Adipose tissue (tissue), 3 donors: ENCODE measurements around the gene CPA5. TPM values are rescaled to one million over a fixed set of nuclear protein-coding genes. Genes with fewer than 3 reads are reported as not detected.
"Not testable (repeated sequence)": the region's sequence is repeated elsewhere in the genome, so short reads cannot be mapped to it uniquely, and the experiment has no call there.

Experiments used
- H3K27ac ChIP-seq: one replicate; pipeline ENCODE4 v1.5.1; 2013; ENCODE audit warnings: low read depth, low read length
- WGBS, 3 donors: extraction: QIAGEN DNeasy Blood & Tissue Kit; methylation state at CpG; one replicate each; pipeline ENCODE4 v1.1.7; 2013; 5-methylcytosine and 5-hydroxymethylcytosine counted together
- polyA plus RNA-seq, 3 donors: library from polyadenylated mRNA; stranded (reverse); fragments of 200-250 nt; gene quantifications; one replicate each; pipeline ENCODE4 v1.2.3, GENCODE V29; 2013
- donor health status: healthy with polysubstance abuse.
- donor health status: Bipolar disorder and iron deficiency.
- donor health status: healthy.

CPA5 gene
- polyA plus RNA-seq, 3 donors, result 0.04 to 0.20 TPM; not detected in 1

DNA sequence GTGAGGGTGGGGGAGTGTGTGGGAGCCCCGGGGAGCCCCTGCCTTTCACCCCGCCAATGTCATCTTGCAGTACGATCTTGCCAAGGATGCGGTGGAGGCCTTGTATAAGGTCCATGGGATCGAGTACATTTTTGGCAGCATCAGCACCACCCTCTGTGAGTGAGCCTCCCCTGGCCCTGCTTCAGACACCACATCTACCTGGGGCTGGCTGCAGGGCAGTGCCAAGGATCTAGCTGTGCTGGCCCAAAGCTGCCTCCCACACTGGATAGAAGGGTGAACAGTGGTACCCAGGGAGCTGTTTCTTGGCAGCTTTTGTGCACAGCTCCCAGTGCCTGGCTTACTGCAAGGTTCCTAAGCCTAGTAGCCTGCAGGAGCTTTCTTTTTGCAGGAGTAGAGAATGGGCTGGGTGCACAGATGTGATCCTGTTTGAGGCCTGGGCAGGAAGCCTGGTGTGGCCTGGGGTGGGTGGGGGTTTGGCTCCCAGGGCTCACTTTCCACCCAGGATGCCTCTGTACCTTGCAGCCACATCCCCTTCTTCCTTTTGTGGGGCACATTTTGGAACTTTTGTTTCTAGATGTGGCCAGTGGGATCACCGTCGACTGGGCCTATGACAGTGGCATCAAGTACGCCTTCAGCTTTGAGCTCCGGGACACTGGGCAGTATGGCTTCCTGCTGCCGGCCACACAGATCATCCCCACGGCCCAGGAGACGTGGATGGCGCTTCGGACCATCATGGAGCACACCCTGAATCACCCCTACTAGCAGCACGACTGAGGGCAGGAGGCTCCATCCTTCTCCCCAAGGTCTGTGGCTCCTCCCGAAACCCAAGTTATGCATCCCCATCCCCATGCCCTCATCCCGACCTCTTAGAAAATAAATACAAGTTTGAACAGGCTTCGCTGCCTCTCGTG lies 23.5 kb downstream of the CPA5 start:
- 83 to 95% (median 85%) methylated on average over 19 of the region's 19 CpGs for WGBS, 3 donors
- no peak overlapping the region for H3K27ac ChIP-seq

DNA sequence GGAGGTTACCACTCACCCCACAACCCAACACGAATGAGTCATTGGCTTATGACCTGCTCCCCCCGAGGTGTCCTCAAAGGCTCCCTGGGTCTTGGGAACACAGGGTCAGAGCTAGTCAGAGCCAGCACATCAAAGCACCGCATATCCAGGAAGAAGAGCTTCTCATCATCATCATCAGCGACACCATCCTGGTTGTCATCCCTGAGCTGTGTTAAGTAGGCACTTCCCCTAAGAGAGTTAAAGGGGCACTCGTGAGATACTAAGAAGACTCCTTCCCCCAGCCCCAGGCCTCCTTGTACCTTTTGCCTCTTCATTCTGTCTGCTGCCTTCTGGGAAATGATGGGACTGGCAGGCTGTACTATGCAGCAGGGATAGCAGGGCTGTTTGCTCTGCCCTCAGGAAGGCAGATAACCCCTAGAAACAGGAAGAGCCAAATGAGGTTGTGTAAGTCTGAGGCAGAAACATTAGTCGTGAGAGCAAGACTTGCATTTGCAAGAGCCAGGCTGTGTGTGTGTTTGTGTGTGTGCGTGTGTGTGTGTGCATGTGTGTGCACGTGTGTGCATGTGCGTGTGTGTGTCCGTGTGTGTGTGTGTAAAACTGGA lies 24.6 kb downstream of the CPA5 start:
- 35 to 47% (median 38%) methylated on average over 10 of the region's 10 CpGs for WGBS, 3 donors
- no peak overlapping the region for H3K27ac ChIP-seq

DNA sequence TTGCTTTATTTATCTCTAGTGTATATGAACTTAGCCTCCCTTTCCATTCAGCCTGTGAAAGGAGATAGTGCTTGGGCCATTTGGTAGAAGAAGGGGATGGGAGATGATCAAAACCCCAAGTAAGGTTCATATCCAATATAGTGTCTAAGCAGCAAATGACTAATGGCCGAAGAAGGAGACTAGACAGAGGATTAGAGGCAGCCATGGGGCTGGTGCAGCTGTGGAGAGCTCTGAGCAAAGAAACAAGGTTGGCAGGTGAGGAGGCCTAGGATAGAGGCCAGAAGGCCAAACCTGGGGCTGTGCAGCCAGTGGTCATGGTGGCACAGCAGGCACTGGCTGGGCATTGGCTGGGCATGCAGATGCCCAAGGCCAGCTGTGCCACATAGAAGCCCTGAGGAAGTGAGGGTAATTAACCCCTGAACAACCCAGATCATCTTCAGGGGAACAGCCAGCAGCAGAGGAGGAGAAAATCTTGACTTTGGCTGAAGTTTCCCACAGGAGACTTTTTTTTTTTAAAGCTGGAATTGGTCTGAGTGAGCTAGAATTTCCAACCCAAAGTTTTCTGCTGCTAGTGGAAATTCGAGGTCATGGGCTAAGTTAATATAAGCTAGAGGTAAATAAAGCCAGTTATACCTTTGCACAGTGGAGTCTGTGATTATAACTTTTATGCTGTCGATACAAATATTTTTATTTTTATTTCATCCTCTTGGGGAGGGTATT lies 25.4 kb downstream of the CPA5 start:
- no peak overlapping the region for H3K27ac ChIP-seq

DNA sequence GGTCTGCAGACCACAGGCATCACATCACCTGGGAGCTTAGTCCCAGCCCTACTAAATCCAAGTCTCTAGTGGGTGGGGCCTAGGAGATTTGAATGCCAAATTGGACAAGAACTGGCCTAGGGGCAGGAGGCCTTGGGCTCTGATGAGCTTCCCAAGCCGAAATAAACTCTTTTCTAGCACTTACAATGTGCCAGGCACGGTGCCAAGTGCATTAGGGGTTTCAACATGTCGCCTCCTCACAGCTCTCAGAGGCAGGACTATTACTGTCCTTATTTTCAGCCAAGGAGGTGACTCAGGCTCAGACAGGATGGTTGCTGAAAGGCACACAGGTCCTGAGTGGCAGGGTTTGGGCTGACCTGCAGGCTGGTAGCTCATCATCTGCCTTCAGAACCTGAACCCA lies 26.4 kb downstream of the CPA5 start:
- 61 to 74% (median 71%) methylated on average over 3 of the region's 3 CpGs for WGBS, 3 donors
- no peak overlapping the region for H3K27ac ChIP-seq

More for the DNA sequence above, 25.4 kb downstream of the CPA5 start:
- WGBS, 3 donors, result 43 to 67% (median 49%) methylated on average over 3 of the region's 3 CpGs

DNA sequence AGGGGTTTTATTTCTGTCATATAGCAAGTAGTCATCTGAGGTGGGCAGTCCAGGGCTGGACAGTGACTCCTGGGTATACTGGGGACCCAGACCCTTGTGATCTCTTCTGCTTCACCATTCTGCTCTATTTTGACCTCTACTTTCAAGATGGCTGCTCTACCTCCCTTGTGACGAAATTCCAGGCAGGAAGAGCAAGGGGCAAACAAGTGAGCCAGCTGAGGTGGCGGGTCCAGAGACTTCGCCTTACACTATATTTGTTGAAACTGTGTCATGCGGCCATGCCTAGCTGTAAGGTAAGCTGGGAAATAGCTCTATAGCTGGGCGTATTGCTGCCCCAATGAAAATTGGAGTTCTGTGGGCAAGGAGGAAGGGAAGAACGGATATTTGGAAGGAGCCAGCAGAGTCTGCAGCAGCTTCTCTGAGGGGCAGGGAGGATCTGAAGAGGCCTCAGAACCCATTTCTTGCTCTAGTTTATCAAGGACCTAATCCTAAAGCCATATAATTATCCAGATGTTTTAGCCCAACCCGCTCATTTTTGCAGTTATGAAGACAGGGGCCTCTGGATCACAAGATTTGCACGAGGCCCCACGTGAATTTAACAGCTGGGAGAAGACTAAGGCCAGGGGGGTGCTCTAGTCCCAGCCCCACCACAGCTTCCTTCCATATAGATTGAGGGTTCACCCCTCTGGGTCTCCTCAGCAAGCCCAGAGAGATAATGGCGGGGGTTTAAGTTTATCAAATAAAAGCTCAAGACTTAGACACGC lies 28.0 kb downstream of the CPA5 start:
- 70 to 83% (median 81%) methylated on average over 11 of the region's 11 CpGs for WGBS, 3 donors
- H3K27ac ChIP-seq, result no peak overlapping the region

DNA sequence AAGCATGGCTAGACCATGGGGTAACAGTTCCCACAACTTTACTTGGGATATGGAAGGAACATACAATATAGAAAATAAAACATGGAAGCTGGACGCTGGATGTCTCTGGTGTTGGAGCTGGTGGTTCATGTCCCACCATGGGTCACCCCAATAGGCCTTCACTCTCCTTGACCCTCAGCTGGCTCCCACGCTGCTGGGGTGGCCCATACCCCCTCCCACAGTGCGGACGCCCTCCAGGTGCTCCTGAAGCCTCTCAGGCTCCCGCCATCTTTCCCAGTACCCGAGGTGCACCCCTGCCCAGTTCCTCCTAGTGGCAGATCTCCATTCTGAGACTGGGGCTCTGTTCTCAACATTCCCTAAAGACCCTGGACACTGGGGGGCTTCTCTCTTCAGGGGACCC lies 29.9 kb downstream of the CPA5 start:
- 79 to 98% (median 96%) methylated on average over 6 of the region's 6 CpGs for WGBS, 3 donors
- H3K27ac ChIP-seq, result no peak overlapping the region

DNA sequence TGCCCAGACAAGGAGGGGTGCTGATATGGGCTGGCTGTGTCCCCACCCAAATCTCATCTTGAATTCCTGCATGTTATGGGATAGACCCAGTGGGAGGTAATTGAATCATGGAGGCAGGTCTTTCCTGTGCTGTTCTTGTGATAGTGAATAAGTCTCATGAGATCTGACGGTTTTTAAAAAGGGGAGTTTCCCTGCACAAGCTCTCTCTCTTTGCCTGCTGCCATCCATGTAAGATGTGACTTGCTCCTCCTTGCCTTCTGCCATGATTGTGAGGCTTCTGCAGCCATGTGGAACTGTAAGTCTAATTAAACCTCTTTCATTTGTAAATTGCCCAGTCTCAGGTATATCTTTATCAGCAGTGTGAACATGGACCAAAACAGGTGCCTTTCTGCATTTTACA lies 31.8 kb downstream of the CPA5 start:
- not testable (repeated sequence) for H3K27ac ChIP-seq
- WGBS, 3 donors, result 50 to 100% (median 97%) methylated on average over 1 of the region's 1 CpG

DNA sequence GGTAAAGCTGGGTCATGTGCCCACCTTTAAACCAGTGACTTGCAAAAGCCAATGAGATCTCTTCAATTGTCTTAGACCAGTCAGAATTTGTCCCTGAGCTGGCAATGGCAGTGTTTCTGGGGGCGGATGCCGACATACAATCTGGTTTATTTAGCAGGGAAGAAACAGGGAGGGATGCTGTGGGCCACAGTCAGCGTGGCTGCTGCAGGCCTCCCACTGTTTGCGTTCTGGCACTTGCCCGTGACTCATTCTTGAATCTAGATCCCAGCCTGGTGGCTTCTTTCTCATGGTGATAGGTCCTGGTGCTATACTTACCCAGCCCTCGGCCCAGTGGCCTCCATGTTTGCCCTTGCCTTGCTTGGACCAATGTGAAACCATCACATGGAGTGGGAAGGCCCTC lies 32.6 kb downstream of the CPA5 start:
- 71 to 91% (median 86%) methylated on average over 6 of the region's 6 CpGs for WGBS, 3 donors
- no peak overlapping the region for H3K27ac ChIP-seq

DNA sequence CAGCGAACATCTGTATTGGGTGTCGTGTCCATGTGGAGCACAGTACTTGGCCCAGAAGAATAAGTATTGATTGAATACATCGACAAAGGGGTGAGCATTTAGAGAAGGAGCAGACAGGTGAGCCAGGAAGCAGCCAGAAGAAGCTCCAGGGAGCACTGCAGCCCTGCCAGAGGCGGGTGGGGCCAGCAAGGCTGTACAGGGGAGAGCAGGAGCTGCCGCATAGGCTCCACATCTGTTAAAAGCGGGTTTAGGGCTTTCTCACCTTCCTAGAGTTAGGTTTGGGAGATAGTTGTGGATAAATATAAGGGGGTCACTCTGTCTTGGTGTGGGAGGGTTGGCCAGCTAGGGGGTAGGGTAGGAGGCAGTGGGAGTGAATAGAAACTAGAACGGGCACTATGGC lies 34.4 kb downstream of the CPA5 start:
- no peak overlapping the region for H3K27ac ChIP-seq
- 59 to 88% (median 85%) methylated on average over 7 of the region's 7 CpGs for WGBS, 3 donors

DNA sequence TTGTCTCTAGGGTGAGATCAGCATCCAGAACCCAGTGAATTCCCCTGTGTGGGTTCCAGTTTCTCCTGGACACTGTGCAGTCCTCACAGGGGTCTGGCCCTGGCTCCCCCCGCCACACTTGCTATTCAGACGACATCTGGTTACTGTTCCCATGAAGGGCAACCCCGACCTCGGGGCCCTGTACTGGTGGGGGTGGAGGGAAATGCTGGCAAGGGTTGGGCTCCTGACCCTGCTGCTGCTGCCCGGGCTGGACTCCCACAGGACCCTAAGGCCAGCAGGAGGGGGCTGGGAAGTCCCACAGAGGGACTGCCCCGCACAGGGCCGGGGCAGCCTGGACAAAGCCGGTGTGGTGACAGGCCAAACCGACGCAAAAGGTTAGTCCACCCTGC lies 34.9 kb downstream of the CPA5 start:
- H3K27ac ChIP-seq, result no peak overlapping the region

DNA sequence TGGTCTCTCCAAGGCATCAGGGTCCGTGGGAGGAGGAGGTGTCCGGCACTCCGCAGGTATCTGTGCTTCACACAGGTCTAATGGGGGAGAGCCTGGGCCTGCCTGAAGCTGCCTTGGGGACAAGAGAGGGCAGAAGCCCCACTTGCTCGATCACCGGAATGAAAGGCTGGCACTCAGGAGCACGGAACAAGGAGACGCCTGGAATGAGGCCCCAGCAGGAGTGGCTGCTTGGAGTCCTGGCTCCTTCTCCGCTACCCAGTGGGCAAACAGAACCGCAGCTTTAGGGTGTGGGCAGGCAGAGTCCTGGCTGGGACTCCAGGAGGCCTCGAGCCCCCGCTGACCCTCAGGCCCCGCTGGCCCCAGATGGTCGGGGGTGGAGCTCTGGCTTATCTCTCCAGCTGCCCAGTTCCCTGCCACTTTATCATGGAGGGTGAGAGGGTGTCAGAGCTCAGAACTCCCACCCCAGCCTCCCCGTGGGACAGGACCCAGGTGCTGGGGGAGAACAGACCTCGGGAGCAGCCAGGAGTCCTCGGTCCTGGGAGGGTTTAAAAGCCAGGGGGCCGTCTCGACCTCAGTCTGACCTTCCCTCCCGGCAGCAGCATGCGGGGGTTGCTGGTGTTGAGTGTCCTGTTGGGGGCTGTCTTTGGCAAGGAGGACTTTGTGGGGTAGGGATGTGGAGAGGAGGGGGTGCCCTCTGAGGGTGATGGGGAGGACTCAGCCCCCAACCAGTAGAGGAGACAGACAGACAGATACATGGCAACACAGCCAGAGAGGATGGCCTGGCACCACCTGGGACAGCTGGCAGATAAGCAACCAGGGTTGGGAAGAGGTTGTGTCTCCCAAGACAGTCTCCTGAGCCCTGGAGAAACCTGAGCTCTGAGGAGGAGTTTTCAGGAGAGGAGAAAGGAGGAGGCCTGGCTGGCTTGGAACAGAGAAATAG lies 35.6 kb downstream of the CPA5 start, which contains the start of gene CPA1:
TSS of gene CPA1 (plus strand) at position 574 of the 940 bp plus-strand sequence. CDS start at position 601, 27 bp downstream.
- WGBS, 3 donors, result 24 to 59% (median 53%) methylated on average over 19 to 20 of the region's 20 CpGs
- no peak within 1 kb of the TSS for H3K27ac ChIP-seq

More for the DNA sequence above, 34.9 kb downstream of the CPA5 start:
- 43 to 69% (median 57%) methylated on average over 10 of the region's 10 CpGs for WGBS, 3 donors

DNA sequence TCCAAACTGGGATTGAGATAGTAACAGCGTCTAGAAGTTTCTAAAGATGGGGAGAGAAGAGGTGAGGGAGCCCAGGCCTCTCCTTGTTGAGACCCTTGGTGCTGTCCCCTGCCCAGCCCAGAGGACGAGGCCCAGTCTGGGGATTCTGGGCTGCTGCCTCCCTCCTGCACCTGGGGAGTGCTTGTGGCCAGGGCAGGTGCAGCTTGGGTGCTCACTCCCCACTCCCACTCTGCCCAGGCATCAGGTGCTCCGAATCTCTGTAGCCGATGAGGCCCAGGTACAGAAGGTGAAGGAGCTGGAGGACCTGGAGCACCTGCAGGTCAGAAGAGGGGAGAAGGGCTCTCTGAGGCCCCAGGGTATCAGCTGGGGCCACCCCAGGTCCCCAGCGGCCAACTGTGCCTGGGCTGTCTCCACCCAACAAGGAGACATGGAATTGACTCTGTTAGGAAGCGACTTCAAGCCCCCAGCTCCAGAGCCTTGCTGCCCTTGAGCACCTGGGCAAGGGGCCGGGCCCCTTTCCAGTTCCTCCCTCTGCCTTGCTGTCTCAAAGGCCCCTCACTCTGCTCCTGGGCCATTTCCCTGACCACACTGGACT lies 36.3 kb downstream of the CPA5 start:
- no peak overlapping the region for H3K27ac ChIP-seq
- 37 to 89% (median 86%) methylated on average over 7 of the region's 7 CpGs for WGBS, 3 donors

DNA sequence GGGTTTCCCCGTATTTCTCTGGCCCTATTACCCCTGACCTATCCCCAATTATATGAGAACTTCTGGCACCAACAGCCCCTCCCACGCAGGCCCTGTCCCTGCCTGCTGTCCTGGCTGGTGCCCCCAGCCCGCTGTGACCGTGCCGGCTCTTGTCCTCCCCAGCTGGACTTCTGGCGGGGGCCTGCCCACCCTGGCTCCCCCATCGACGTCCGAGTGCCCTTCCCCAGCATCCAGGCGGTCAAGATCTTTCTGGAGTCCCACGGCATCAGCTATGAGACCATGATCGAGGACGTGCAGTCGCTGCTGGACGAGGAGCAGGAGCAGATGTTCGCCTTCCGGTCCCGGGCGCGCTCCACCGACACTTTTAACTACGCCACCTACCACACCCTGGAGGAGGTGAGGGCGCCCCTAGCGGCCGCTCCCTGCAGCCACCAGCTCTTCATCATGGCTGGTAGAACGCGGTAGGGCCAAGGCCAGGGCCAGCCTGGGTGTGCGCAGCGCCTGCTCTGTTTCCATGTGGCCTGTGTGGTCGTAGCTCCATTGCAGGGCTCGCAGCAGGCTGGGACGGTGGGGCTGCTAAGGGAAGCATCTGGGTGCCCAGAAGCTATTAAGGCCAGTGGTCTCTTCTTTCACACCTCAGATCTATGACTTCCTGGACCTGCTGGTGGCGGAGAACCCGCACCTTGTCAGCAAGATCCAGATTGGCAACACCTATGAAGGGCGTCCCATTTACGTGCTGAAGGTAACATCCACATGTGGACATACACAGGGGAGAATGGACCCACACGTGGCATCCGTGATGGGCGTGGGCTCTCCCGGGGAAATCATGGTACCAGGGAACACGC lies 37.1 kb downstream of the CPA5 start:
- 44 to 93% (median 91%) methylated on average over 41 of the region's 41 CpGs for WGBS, 3 donors
- H3K27ac ChIP-seq, result no peak overlapping the region

DNA sequence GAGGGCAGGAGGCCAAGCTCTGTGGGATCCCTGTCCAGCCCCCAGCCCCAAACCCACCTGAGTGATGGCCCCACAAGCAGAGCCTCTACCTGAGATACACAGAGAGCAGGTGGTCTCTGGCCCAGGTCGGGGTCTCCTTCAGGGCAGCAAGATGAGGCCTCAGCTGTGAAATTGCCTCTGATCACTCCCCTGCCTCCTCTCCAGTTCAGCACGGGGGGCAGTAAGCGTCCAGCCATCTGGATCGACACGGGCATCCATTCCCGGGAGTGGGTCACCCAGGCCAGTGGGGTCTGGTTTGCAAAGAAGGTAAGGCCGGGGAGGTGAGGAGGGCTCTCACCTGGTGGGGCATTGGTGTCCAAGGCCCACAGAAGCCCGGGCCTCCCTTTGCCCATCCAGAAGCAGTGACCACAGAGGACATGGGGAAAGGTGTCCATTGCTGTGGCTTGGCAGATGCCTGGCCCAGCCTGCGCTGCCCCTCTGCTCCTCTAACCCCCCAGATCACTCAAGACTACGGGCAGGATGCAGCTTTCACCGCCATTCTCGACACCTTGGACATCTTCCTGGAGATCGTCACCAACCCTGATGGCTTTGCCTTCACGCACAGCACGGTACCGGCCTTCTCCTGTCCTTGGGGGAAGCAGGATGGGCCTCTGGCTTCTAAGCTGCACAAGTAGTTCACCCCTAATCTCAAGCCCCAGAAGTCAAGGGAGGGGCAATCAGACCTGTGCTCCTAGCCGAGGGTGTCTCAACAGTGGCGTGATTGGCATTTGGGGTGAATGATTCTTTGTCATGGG lies 38.8 kb downstream of the CPA5 start:
- 44 to 94% (median 89%) methylated on average over 18 of the region's 18 CpGs for WGBS, 3 donors
- no peak overlapping the region for H3K27ac ChIP-seq

DNA sequence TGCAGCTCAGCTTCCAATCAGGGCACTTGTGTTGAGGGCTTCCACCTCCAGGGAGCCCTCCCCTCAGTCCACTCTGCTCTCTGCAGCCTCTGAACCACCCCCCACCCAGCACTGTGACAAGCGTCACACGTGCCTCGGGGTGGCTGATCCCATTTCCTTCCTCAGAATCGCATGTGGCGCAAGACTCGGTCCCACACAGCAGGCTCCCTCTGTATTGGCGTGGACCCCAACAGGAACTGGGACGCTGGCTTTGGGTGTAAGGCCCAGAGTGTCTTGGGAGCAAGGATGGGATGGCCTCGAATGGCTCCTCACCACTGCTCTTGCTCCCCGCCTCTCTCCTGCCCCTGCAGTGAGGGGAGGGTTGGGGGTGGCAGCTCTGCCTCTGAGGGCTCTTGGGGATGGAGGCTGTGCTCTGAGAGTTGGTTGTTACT lies 39.8 kb downstream of the CPA5 start:
- WGBS, 3 donors, result 47 to 54% (median 51%) methylated on average over 10 of the region's 10 CpGs
- no peak overlapping the region for H3K27ac ChIP-seq
